ENCODE data around the gene TUBGCP3.

DNA sequence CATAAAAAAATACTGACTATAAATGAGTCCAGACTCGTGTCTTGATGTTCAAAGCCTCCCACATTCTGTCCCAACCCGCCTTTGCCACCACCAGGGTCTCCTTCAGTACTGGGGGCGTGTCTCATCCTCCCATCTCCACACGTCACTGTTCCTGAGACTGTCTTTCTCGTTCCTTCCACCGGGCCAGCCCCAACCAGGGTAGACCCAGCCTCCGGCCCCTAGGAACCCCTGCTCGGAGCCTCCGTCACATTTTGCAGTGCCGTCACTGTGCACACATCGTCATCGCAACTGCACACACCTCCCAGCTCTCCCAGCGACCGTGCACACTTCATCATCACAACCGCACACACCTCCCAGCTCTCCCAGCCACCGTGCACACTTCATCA, 138.4 kb downstream of the TUBGCP3 start:
- TF ChIP-seq ZNF274 (IDR thresholded peaks at IDR 0.05; ENCODE audit: low read depth, low read length) (no peak), YY1 (IDR thresholded peaks at IDR 0.05; ENCODE audit: insufficient read depth, insufficient read length) (no peak), SUZ12 (IDR thresholded peaks at IDR 0.05; ENCODE audit: extremely low read depth, insufficient read depth, insufficient read length) (no peak)
